Measurements from ENCODE around the gene HIC2.
"Not testable (repeated sequence)": the region's sequence is repeated elsewhere in the genome, so short reads cannot be mapped to it uniquely, and the experiment has no call there.

GRCh38 chr22:21383701-21384467 lies 33.3 kb upstream of the HIC2 start, which contains the start of gene RIMBP3B:
- TF ChIP-seq, protein P1, sequence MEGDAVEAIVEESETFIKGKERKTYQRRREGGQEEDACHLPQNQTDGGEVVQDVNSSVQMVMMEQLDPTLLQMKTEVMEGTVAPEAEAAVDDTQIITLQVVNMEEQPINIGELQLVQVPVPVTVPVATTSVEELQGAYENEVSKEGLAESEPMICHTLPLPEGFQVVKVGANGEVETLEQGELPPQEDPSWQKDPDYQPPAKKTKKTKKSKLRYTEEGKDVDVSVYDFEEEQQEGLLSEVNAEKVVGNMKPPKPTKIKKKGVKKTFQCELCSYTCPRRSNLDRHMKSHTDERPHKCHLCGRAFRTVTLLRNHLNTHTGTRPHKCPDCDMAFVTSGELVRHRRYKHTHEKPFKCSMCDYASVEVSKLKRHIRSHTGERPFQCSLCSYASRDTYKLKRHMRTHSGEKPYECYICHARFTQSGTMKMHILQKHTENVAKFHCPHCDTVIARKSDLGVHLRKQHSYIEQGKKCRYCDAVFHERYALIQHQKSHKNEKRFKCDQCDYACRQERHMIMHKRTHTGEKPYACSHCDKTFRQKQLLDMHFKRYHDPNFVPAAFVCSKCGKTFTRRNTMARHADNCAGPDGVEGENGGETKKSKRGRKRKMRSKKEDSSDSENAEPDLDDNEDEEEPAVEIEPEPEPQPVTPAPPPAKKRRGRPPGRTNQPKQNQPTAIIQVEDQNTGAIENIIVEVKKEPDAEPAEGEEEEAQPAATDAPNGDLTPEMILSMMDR (IDR thresholded peaks at IDR 0.05; ENCODE audit: insufficient read depth, low read length) = not testable (repeated sequence)
- TF ChIP-seq POLR2AphosphoS5 (IDR thresholded peaks at IDR 0.05; ENCODE audit: low read depth); REST (IDR thresholded peaks at IDR 0.05; ENCODE audit: insufficient replicate concordance, low read depth): not testable (repeated sequence)
